C1 segment of cervical spinal cord (tissue), 14 donors: Measurements from ENCODE around the gene SLC35F1.

Experiments
- DNase-seq, 14 donors: peaks; one replicate each; lab custom pipeline; 2025; lab: John Stamatoyannopoulos, UW

The SLC35F1 gene

GRCh38 chr6:118122161-118122725, 215.2 kb downstream of the SLC35F1 start:
- DNase-seq: no peak

GRCh38 chr6:118122801-118123200, 215.7 kb downstream of the SLC35F1 start:
- no peak for DNase-seq

GRCh38 chr6:118123503-118124037, 216.5 kb downstream of the SLC35F1 start:
- no peak for DNase-seq

GRCh38 chr6:118124851-118125250, 217.8 kb downstream of the SLC35F1 start:
- no peak for DNase-seq

- no peak for DNase-seq
Measured at GRCh38 chr6:118128755-118129154, 221.7 kb downstream of the SLC35F1 start.

- DNase-seq: no peak
Measured at GRCh38 chr6:118134206-118134605, 227.1 kb downstream of the SLC35F1 start.

GRCh38 chr6:118134736-118135135, 227.7 kb downstream of the SLC35F1 start:
- no peak for DNase-seq

GRCh38 chr6:118135371-118135770, 228.3 kb downstream of the SLC35F1 start:
- no peak for DNase-seq

GRCh38 chr6:118141211-118141610, 234.1 kb downstream of the SLC35F1 start:
- DNase-seq: no peak

GRCh38 chr6:118146584-118146983, 239.5 kb downstream of the SLC35F1 start:
- no peak for DNase-seq

GRCh38 chr6:118147511-118147910, 240.4 kb downstream of the SLC35F1 start:
- DNase-seq: no peak

GRCh38 chr6:118148561-118148960, 241.5 kb downstream of the SLC35F1 start:
- no peak for DNase-seq

GRCh38 chr6:118152524-118152923, 245.5 kb downstream of the SLC35F1 start:
- no peak for DNase-seq

GRCh38 chr6:118161343-118161742, 254.3 kb downstream of the SLC35F1 start:
- no peak for DNase-seq

GRCh38 chr6:118163542-118163941, 256.5 kb downstream of the SLC35F1 start:
- DNase-seq: no peak

- DNase-seq: no peak
Measured at GRCh38 chr6:118165500-118165899, 258.4 kb downstream of the SLC35F1 start.

GRCh38 chr6:118168421-118168820, 261.4 kb downstream of the SLC35F1 start:
- no peak for DNase-seq

- DNase-seq: no peak
Measured at GRCh38 chr6:118171852-118172251, 264.8 kb downstream of the SLC35F1 start.

GRCh38 chr6:118174071-118174470, 267.0 kb downstream of the SLC35F1 start:
- DNase-seq: no peak

- no peak for DNase-seq
Measured at GRCh38 chr6:118177720-118178119, 270.7 kb downstream of the SLC35F1 start.

GRCh38 chr6:118179048-118179447, 272.0 kb downstream of the SLC35F1 start:
- no peak for DNase-seq

- DNase-seq: no peak
Measured at GRCh38 chr6:118186672-118187567, 279.9 kb downstream of the SLC35F1 start.
